HG02970 (cell line): Measurements from ENCODE around the gene DCLK1.

ENCODE experiments used
- ATAC-seq: cut with Tn5 transposase; IDR thresholded peaks from one replicate; pipeline ENCODE4 v1.9.1; 2021; ENCODE audit warnings: mild to moderate bottlenecking, moderate library complexity, moderate number of reproducible peaks; ENCODE audit not compliant: unreplicated experiment, low FRiP score

Gene DCLK1

GRCh38 chr13:35882722-35883497 is 248.3 kb downstream of the DCLK1 start:
- ATAC-seq: no peak

- no peak for ATAC-seq
These were observed 249.8 kb downstream of the DCLK1 start for GRCh38 chr13:35881360-35881759.

DNA sequence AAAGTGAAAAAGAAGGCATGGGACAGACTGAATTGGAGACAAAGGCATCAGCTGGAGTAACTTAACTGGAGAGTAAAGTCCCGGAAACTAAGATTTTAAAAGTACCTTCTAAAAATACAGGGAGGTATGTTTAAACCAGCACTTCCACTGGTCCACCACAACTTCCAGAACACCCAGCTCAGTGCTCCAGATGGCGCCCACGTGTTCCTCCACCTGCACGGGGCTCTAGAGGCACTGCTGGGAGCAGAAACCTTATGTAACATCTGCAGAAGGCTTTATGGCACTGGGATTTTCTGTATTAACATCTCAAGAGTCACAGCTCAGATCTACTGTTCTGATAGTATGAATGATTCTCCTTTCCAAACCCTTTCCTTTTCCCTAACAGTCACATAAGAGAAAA is 252.1 kb downstream of the DCLK1 start:
- no peak for ATAC-seq

DNA sequence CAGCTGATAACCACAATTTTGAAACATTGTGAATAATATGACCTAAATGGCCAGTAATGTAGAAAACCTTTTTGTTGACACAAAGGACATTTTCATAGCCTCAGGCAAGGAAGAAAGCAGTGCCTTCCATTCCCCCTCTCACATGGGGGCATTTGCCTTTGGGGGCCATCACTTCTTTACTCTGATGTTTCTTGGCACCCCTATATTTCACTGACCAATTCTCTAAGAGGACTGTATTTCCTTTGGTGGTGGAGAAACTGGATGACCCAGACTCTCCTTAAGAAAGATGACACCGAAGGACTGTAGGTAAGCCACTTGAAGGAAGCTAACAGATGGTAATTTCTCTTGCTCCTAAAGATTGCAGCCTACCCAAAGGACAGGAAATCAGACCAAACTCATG is 254.6 kb downstream of the DCLK1 start:
- ATAC-seq: no peak

GRCh38 chr13:35874704-35875103 is 256.5 kb downstream of the DCLK1 start:
- no peak for ATAC-seq

DNA sequence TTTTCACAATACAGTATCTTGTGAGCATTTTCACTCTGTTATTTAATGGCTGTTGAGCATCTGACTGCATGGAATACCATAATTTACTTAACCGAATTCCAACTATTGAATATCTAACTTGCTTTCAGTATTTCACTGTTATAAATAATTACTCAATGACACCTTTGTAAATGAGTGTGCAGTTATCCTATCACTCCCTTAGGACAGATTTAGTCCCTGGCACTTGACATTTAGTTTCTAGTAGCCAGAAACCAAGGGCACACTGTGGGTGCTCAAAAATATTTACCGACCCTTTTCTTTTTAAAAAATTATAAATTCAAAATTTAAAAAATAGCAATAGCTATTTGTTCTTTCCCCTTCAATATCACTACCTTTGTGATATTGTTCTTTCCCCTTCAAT is 258.8 kb downstream of the DCLK1 start:
- ATAC-seq: no peak

DNA sequence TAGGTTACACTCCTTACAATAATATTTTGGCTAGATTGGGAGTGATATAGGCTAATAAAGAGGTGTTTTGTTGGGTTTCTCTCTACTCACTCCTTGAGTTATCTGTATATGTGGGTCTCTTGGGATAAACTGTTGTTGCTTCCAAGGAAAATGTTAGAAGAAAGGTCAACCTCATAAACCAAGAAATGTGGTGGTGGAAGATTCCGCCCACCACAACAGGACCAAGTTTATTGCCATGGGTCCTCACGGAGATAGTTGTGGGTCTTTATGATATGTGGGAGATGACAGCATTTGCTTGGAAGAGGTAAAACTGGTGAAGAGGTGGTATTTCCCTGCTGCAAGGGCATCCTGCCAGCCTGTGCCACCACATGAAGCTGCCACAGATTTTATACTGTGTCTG is 259.6 kb downstream of the DCLK1 start:
- no peak for ATAC-seq

DNA sequence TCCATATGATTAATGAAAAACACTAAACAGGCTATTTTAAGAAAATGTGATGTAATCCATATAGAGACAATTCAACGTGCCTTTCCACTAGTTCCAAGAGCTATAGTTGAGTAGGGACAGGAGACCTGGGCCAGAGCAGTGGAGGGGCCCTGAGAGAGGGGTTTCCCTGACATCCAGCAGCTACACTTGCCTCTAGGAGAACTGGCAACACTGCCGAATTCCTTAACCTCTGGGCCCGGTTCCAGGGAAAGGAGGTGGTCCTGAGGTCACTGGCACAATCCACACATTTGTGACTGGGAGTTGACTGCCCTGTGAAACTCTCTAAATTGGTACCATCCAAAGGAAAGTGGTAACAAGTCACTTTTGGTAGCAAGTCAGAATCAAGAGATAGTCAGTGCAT is 264.4 kb downstream of the DCLK1 start:
- no peak for ATAC-seq

DNA sequence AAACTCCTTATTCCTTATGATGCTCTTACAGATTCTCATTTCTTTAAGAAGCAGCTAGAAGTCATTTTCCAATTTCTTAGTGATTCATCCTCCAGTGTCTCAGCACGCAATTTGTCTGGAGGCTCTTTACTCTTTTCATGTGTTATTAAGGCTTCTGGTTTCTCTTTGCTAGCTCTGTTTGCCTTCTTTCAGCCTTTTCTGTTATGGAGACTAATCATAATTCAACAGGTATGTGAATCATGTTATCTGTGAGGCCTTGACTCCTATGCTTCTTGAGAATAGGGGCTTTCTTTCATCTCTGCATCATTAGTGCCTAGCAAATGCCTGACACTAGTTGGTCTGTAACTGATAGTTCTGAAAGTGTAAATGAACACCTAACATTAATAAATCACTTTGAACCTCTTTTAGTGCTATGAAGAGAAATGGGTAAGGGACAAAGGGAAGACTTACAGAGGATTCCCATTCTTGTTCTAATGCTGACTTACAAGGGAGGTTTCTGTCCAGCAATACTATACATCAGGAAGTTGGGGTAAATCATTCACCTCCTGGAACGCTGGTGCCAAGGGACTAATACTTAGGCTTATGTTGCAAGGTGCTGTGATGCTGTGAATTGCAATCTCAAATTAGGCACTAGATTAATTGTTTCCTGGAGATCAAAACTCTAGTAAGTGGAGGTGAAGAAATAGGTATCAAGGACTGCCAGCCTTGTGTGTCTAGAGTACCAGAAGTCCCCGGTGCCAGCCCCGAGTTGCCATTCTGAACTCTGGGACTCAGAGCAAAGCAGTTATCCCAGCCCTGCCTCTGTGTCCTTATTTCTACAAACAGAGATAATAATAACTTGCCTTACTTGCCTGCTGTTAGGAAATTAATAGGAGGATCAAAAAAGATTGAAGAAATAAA is 265.6 kb downstream of the DCLK1 start:
- ATAC-seq: no peak

DNA sequence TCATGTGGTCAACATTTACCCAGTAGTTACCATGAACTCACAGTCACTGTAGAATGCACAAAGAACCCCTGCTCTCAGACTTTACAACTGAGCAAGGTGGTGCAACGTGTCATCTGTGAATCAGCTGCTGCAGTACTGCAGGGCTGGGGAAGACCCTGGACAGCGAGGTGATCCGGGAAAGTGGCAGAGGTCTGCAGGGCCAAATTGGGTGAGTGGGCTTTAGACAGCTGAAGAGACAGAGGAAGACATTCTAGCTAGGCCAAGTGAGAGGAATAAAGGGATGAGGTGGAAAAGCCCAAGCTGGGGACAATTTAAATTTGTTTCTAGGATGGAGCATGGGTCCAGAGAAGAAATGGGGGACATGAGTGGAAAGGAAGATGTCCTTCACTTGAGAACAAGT is 270.5 kb downstream of the DCLK1 start:
- ATAC-seq: no peak

DNA sequence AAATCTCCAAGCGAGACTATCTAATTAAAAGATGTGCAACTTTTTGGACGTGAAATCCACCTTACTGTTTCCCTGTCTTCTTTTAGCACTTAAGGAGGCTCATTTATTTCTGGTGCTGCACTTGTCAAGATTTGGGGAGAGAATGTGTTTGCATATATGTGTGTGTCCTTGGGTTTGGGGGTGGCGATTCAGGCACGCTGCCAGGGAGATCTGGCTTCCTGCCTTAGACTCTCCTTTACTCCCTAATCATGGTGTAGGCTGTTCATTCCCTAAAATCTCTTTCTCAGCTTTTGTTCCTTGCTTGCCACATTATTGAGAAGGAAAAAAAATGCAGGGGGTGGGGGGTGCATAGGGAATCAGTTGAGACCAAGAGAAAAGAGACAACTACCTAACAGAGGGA is 271.2 kb downstream of the DCLK1 start:
- no peak for ATAC-seq

- ATAC-seq: no peak
These were observed 272.5 kb downstream of the DCLK1 start for GRCh38 chr13:35858665-35859064.

DNA sequence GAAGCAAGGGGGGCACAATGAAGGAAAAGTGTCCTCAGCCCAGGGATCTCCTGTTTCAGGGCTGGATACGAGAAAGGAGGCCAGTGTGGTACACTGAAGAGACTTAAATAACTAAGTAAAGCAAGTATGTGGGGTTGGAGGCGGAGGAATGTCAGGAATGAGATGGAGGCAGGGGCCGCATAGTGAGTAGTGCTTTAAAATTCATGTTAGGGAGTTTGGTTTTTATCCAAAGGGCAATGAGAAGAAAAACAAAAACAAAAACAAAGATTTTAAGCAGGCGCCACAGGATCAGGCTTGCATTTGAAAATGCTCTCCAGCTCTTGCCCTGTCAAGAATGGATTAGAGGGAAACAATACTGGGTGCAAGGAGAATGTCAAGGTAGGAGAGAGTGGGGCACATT is 273.4 kb downstream of the DCLK1 start:
- no peak for ATAC-seq

DNA sequence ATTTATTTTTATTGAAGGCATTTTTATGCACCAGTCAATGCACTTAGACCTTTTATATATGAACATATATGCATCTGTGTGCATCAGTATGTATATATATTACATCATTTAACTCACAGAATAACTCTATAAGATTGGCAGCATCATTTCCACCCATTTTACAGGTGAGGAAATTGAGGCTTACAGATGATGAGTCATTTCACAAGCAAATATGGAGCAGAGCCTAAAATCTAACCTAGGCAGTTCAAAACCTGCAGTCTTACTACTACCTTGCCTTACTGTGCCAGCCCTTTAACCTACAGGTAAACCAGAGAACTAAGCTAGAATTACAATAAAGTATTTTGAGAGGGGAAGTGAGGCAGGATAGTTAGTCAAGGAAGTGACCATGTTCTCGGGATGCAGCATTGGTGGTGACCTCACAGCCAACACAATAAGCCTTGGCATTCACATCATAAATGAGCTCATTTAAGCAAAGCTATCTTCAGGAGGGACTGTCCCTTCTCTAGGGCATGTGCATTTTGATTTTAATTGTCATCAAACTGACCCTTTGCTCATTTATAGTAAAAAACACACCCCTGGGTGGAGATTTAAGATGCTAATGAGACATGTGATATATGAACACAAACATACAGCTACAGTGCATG is 274.3 kb downstream of the DCLK1 start:
- ATAC-seq: no peak

GRCh38 chr13:35856084-35856483 is 275.1 kb downstream of the DCLK1 start:
- ATAC-seq: no peak

- ATAC-seq: no peak
These were observed 275.6 kb downstream of the DCLK1 start for GRCh38 chr13:35855531-35856019.

DNA sequence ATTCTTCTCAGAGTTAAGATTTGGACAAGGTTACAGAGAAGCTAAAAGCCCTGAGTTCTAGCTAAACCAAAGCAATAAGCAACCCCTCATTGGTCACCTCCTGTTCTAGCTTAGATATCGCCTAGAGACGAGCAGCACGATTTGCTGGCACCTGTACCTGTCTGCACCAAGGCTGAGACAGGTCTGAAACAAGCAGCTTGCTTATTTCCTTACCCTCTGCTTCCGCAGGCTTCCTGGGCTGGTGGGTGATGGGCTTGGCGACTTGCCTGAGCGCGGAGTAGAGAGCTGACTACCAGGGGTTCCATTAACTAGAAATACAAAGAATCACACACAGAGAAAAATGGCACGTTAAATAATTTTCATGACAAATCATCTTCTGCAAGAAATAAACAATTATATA is 276.9 kb downstream of the DCLK1 start:
- no peak for ATAC-seq

DNA sequence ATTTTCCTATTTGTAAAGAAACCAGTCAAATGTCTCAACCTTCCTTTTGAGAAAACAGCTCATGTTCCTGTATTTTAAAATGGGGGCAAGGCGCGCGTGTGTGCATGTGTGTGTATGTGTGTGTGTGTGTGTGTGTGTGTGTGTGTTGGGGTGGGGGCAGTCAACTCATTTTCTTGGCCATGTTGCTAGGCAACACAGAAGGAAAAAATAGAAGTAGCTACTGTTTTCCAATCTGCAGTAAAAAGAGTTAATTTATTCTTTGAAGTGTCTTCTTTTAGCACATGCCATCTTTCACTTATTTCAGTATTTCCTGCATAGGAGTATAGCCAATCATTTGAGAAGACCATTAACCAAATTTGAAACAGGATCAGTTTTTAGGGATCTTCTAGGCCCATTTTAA is 279.3 kb downstream of the DCLK1 start:
- ATAC-seq: no peak

GRCh38 chr13:35851356-35851755 is 279.8 kb downstream of the DCLK1 start:
- no peak for ATAC-seq

DNA sequence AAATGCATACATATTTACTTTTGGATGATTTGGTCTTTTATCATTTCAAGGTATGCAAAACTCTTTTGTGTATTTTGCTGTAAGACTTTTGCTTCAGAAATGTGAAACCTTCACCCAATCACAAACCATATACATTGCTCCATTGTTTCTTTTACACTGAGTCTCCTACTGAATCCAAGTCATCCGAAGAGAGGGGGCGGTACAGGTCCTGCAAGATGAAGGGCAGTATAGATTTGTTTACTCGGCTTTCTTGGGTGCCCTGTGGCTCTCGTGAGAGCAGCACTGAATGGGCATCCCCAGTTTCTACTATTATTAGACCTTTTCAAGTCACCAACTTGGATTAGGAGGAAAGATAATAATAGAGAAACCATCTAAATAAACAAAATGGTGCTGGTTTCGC is 280.6 kb downstream of the DCLK1 start:
- no peak for ATAC-seq

DNA sequence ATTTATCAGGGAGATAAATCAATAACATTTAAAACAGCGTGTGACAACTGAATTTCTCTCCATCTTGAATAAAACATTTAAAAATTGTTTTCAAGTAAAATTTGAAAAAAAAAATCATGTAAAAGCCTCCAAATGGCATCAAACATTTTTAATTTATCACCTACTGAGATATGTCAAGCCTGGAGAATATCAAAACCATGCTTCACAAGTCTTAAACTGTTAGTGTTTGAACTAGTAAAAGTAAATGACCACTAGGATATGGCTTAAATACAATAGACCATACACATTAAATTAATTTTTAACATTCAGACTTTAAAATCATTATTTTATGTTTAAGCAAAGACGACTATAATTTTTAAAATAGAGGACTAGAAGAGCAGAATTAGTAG is 281.9 kb downstream of the DCLK1 start:
- no peak for ATAC-seq
